ENCODE measurements around the gene UNC13C. TPM values are rescaled to one million over a fixed set of nuclear protein-coding genes. Genes with fewer than 3 reads are reported as not detected.

Gene UNC13C
- total RNA-seq, 1 donor from 2014 or later, result 0.18 TPM

DNA sequence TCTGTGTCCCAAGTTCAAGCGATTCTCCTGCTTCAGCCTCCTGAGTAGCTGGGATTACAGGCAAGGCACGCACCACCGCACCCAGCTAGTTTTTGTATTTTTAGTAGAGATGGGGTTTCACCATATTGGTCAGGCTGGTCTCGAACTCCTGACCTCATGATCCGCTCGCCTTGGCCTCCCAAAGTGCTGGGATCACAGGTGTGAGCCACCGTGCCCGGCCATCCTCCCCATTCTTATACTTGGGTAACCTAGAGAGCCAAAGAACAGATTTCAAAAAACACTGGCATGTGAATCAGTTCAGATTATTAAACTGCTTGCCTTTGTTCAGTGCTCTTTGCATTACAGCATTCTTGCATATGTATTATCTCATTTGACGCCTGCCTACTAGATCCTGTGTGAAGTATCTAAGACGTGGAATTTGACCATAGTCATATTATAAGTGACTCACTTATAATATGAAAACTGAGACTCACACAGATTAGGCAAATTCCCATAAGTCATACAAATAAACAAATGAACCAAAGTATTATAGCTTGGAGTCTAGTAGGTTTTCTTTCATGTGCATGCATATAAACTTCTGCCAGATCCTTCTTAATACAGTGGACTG is 123.5 kb downstream of the UNC13C start:
- Histone ChIP-seq H3K9me3 (ENCODE audit: insufficient read depth, low read depth, low read length) (no peaks in the 10 kb centered on the region), H3K4me2 (ENCODE audit: low read length) (no peak overlapping the region), H3K27ac (ENCODE audit: low read depth, low read length) (no peak overlapping the region), H3K9ac (ENCODE audit: low read length) (no peak overlapping the region), H4K20me1 (ENCODE audit: insufficient read depth, low read length) (no peaks in the 10 kb centered on the region), H3K36me3 (ENCODE audit: insufficient read depth, low read length) (no peaks in the 10 kb centered on the region), H3K4me3 (ENCODE audit: insufficient read depth, low read depth, low read length) (no peak overlapping the region), H3K4me1 (ENCODE audit: insufficient read depth, low read length) (no peaks in the 10 kb centered on the region), H2AFZ (ENCODE audit: low read depth, low read length) (no peak overlapping the region), H3K27me3 (ENCODE audit: insufficient read depth, low read length) (no peaks in the 10 kb centered on the region), H3K79me2 (ENCODE audit: insufficient read depth, low read length) (no peaks in the 10 kb centered on the region)
- no peak overlapping the region for H3K27ac Mint-ChIP-seq (ENCODE audit: unreplicated experiment)
- no peak overlapping the region for H3K4me3 Mint-ChIP-seq (ENCODE audit: unreplicated experiment)
- H3K27me3 Mint-ChIP-seq (ENCODE audit: low read depth, unreplicated experiment), result no peaks in the 10 kb centered on the region
- no peaks in the 10 kb centered on the region for H3K36me3 Mint-ChIP-seq (ENCODE audit: low read depth, unreplicated experiment)
- FAIRE-seq (no peak), DNase-seq (ENCODE audit: low read depth) (no peak)
- no peaks in the 10 kb centered on the region for H3K9me3 Mint-ChIP-seq (ENCODE audit: unreplicated experiment)
- TF ChIP-seq CTCF (IDR thresholded peaks at IDR 0.05; ENCODE audit: insufficient read depth, low read depth, low read length) (no peak), EZH2 (IDR thresholded peaks at IDR 0.05; ENCODE audit: insufficient read depth, low read length) (no peak)
- no peaks in the 10 kb centered on the region for H3K4me1 Mint-ChIP-seq (ENCODE audit: low read depth, unreplicated experiment)

DNA sequence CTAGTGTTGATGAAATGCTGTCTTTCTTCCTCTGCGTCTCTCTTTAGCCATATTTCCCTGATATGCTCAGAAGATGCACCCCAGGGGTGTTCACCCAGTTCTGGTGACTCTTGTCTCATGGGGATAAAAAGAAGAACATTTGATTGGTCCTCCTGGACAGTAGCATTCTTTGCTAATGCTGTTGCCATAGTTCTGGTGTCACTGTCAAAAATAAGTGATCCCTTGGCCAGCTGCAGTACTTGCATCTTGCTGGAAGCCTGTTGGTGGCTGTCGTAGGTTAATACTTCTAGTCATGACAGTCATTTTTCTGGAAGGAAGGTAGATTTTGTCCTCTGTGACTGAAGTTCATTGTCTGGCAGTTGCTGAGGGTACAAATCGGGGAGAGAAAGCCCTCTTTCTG is 124.5 kb downstream of the UNC13C start:
- Histone ChIP-seq H3K9me3 (ENCODE audit: insufficient read depth, low read depth, low read length) (no peaks in the 10 kb centered on the region), H3K9ac (ENCODE audit: low read length) (no peak overlapping the region), H3K4me1 (ENCODE audit: insufficient read depth, low read length) (no peaks in the 10 kb centered on the region), H3K36me3 (ENCODE audit: insufficient read depth, low read length) (no peaks in the 10 kb centered on the region), H3K4me2 (ENCODE audit: low read length) (no peak overlapping the region), H4K20me1 (ENCODE audit: insufficient read depth, low read length) (no peaks in the 10 kb centered on the region), H3K27me3 (ENCODE audit: insufficient read depth, low read length) (no peaks in the 10 kb centered on the region), H2AFZ (ENCODE audit: low read depth, low read length) (no peak overlapping the region), H3K4me3 (ENCODE audit: insufficient read depth, low read depth, low read length) (no peak overlapping the region), H3K79me2 (ENCODE audit: insufficient read depth, low read length) (no peaks in the 10 kb centered on the region), H3K27ac (ENCODE audit: low read depth, low read length) (no peak overlapping the region)
- no peaks in the 10 kb centered on the region for H3K36me3 Mint-ChIP-seq (ENCODE audit: low read depth, unreplicated experiment)
- H3K4me3 Mint-ChIP-seq (ENCODE audit: unreplicated experiment), result no peak overlapping the region
- DNase-seq (ENCODE audit: low read depth), result no peak
- no peak for FAIRE-seq
- H3K27ac Mint-ChIP-seq (ENCODE audit: unreplicated experiment), result no peak overlapping the region
- H3K9me3 Mint-ChIP-seq (ENCODE audit: unreplicated experiment), result no peaks in the 10 kb centered on the region
- H3K27me3 Mint-ChIP-seq (ENCODE audit: low read depth, unreplicated experiment), result no peaks in the 10 kb centered on the region
- no peaks in the 10 kb centered on the region for H3K4me1 Mint-ChIP-seq (ENCODE audit: low read depth, unreplicated experiment)
- TF ChIP-seq EZH2 (IDR thresholded peaks at IDR 0.05; ENCODE audit: insufficient read depth, low read length) (no peak), CTCF (IDR thresholded peaks at IDR 0.05; ENCODE audit: insufficient read depth, low read depth, low read length) (no peak)

DNA sequence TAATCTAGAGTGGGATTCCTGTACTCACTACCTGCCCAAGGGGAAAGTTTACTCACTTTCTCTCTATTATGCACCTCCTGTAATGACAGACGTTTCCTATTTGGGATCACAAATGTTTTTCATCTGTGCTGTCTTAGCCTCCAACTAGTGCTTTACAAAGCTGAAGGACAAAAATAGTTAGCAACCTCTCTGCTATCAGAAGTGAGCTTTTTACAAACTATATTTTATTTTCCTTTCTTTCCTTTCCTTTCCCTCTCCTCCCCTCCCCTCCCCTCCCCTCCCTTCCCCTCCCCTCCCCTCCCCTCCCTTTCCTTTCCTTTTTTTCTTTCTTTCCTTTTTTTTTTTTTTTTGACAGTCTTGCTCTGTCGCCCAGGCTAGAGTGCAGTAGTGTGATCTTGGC is 130.8 kb downstream of the UNC13C start:
- Histone ChIP-seq H3K4me1 (ENCODE audit: insufficient read depth, low read length) (no peaks in the 10 kb centered on the region), H3K79me2 (ENCODE audit: insufficient read depth, low read length) (no peaks in the 10 kb centered on the region), H3K9ac (ENCODE audit: low read length) (no peak overlapping the region), H3K4me3 (ENCODE audit: insufficient read depth, low read depth, low read length) (no peak overlapping the region), H3K9me3 (ENCODE audit: insufficient read depth, low read depth, low read length) (no peaks in the 10 kb centered on the region), H3K27ac (ENCODE audit: low read depth, low read length) (no peak overlapping the region), H3K4me2 (ENCODE audit: low read length) (no peak overlapping the region), H2AFZ (ENCODE audit: low read depth, low read length) (no peak overlapping the region), H4K20me1 (ENCODE audit: insufficient read depth, low read length) (no peaks in the 10 kb centered on the region), H3K27me3 (ENCODE audit: insufficient read depth, low read length) (no peaks in the 10 kb centered on the region), H3K36me3 (ENCODE audit: insufficient read depth, low read length) (no peaks in the 10 kb centered on the region)
- no peak overlapping the region for H3K27ac Mint-ChIP-seq (ENCODE audit: unreplicated experiment)
- FAIRE-seq (no peak), DNase-seq (ENCODE audit: low read depth) (no peak)
- peaks cover 1% of the 10 kb centered on the region for H3K9me3 Mint-ChIP-seq (ENCODE audit: unreplicated experiment)
- no peaks in the 10 kb centered on the region for H3K36me3 Mint-ChIP-seq (ENCODE audit: low read depth, unreplicated experiment)
- H3K4me1 Mint-ChIP-seq (ENCODE audit: low read depth, unreplicated experiment), result no peaks in the 10 kb centered on the region
- no peaks in the 10 kb centered on the region for H3K27me3 Mint-ChIP-seq (ENCODE audit: low read depth, unreplicated experiment)
- no peak overlapping the region for H3K4me3 Mint-ChIP-seq (ENCODE audit: unreplicated experiment)
- no peak for TF ChIP-seq EZH2 (IDR thresholded peaks at IDR 0.05; ENCODE audit: insufficient read depth, low read length)

Measured in astrocyte (in vitro differentiated cells and primary cell).